Measurements from ENCODE around the gene PTPRN2.

GRCh38 chr7:158443688-158444483, 143.7 kb downstream of the PTPRN2 start:
- TF ChIP-seq, protein P1, sequence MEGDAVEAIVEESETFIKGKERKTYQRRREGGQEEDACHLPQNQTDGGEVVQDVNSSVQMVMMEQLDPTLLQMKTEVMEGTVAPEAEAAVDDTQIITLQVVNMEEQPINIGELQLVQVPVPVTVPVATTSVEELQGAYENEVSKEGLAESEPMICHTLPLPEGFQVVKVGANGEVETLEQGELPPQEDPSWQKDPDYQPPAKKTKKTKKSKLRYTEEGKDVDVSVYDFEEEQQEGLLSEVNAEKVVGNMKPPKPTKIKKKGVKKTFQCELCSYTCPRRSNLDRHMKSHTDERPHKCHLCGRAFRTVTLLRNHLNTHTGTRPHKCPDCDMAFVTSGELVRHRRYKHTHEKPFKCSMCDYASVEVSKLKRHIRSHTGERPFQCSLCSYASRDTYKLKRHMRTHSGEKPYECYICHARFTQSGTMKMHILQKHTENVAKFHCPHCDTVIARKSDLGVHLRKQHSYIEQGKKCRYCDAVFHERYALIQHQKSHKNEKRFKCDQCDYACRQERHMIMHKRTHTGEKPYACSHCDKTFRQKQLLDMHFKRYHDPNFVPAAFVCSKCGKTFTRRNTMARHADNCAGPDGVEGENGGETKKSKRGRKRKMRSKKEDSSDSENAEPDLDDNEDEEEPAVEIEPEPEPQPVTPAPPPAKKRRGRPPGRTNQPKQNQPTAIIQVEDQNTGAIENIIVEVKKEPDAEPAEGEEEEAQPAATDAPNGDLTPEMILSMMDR (IDR thresholded peaks at IDR 0.05), result no peak
- no peak for TF ChIP-seq EP300 (IDR thresholded peaks at IDR 0.05; ENCODE audit: borderline replicate concordance in 1 of 2, low read depth in 1 of 2, low read length in 1 of 2)
- TF ChIP-seq GATA2 (CRISPR knock-in tag; IDR thresholded peaks at IDR 0.05), result no peak
- TF ChIP-seq TEAD4 (IDR thresholded peaks at IDR 0.05; ENCODE audit: borderline replicate concordance, insufficient read depth), result no peak
- TF ChIP-seq CHD2 (IDR thresholded peaks at IDR 0.05; ENCODE audit: low read length, partially characterized antibody), result no peak
- no peak for TF ChIP-seq ZBTB33 (IDR thresholded peaks at IDR 0.05; ENCODE audit: borderline replicate concordance, low read depth)
- no peak for TF ChIP-seq GABPA (IDR thresholded peaks at IDR 0.05; ENCODE audit: low read depth)
- TF ChIP-seq, protein P2, sequence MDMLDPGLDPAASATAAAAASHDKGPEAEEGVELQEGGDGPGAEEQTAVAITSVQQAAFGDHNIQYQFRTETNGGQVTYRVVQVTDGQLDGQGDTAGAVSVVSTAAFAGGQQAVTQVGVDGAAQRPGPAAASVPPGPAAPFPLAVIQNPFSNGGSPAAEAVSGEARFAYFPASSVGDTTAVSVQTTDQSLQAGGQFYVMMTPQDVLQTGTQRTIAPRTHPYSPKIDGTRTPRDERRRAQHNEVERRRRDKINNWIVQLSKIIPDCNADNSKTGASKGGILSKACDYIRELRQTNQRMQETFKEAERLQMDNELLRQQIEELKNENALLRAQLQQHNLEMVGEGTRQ (IDR thresholded peaks at IDR 0.05; ENCODE audit: borderline replicate concordance, low read depth, low read length), result no peak
- TF ChIP-seq NFIC (IDR thresholded peaks at IDR 0.05; ENCODE audit: borderline replicate concordance), result no peak
- TF ChIP-seq RAD21 (IDR thresholded peaks at IDR 0.05; ENCODE audit: low read length), result no peak
